HCT116 (cell line): ENCODE measurements around the gene TPGS1. TPM values are rescaled to one million over a fixed set of nuclear protein-coding genes. Genes with fewer than 3 reads are reported as not detected.

Experiments used
- ATAC-seq: fragments of 200-7000 bp; cut with Tn5 transposase; 2 replicates; pipeline ENCODE4 v1.9.1; 2020; ENCODE audit warnings: mild to moderate bottlenecking, moderate library complexity
- BruUV-seq: library from RNA; stranded (reverse); fragments of 400-500 nt; replicated peaks from 2 replicates; lab custom pipeline; 2021; lab: Mats Ljungman, UMichigan
- CTCF ChIA-PET: fragments of 300-600 bp; sonication (Branson Sonifier 250); formaldehyde crosslinking; loops from one replicate; lab custom pipeline; 2021; ENCODE audit warnings: antibody characterized with exemption; lab: Charles Lee
- POLR2A ChIA-PET: fragments of 300-600, 350-600 bp; sonication (Branson Sonifier 250); formaldehyde crosslinking; loops from one replicate; lab custom pipeline; 2021; ENCODE audit warnings: antibody characterized with exemption; lab: Charles Lee
- RAD21 ChIA-PET, 2 experiments: fragments of 300-600 bp; sonication (Branson Sonifier 250); formaldehyde crosslinking; loops; one replicate each; lab custom pipeline; 2023; ENCODE audit warnings: low total read pairs in 2 of 2; ENCODE audit not compliant: uncharacterized antibody in 2 of 2, unreplicated experiment in 2 of 2, low non-redundant PET in 1 of 2; lab: Charles Lee
- DNase-seq: peaks from one replicate; pipeline ENCODE4 v3.0.0-alpha.2; 2010; ENCODE audit warnings: low read depth, low spot score
- H2AFZ ChIP-seq: fragments of 200-600 bp; shearing (Covaris generic), sonication (generic); 2 replicates; pipeline ENCODE4 v1.6.1; 2017; ENCODE audit warnings: low read depth, mixed run types, mixed read lengths, antibody characterized with exemption, low read length; ENCODE audit not compliant: poor library complexity, severe bottlenecking
- H3K27ac ChIP-seq: 2 replicates; pipeline ENCODE4 v1.5.1; 2012; ENCODE audit warnings: low read depth, low read length
- H3K27me3 ChIP-seq: fragments of 200-600 bp; sonication (generic); 2 replicates; pipeline ENCODE4 v1.6.1; 2016; ENCODE audit warnings: mixed run types, low read length, mixed read lengths; ENCODE audit not compliant: insufficient read depth
- H3K36me3 ChIP-seq, 2 experiments: fragments of 200-500 bp in 1 of 2; fragments of 200-600 bp in 1 of 2; sonication (Bioruptor generic) in 1 of 2; sonication (generic) in 1 of 2; 2 replicates each; pipeline versions ENCODE4 v1.5.1 to v1.6.1; 2014 to 2016; ENCODE audit warnings: low read length in 2 of 2, inconsistent platforms in 1 of 2, mixed read lengths in 1 of 2, mixed run types in 1 of 2; ENCODE audit not compliant: insufficient read depth in 2 of 2, control insufficient read depth in 1 of 2
- H3K4me1 ChIP-seq, 2 experiments: fragments of 200-600 bp in 1 of 2; sonication (generic) in 1 of 2; 2 replicates each; pipeline versions ENCODE4 v1.5.1 to v1.6.1; 2012 to 2017; ENCODE audit warnings: low read length in 2 of 2, inconsistent platforms in 1 of 2, mild to moderate bottlenecking in 1 of 2, mixed read lengths in 1 of 2, mixed run types in 1 of 2, moderate library complexity in 1 of 2; ENCODE audit not compliant: insufficient read depth in 2 of 2, control insufficient read depth in 1 of 2
- H3K4me2 ChIP-seq: fragments of 200-600 bp; sonication (generic); 2 replicates; pipeline ENCODE4 v1.6.1; 2017; ENCODE audit warnings: mixed run types, low read length, mixed read lengths
- H3K4me3 ChIP-seq, 2 experiments: fragments of 200-600 bp in 1 of 2; sonication (generic) in 1 of 2; replicated peaks in 1 of 2; 2 replicates each; pipeline ENCODE4 v1.5.1; 2011 to 2016; ENCODE audit warnings: low read length in 2 of 2, control low read depth in 1 of 2, low read depth in 1 of 2, mild to moderate bottlenecking in 1 of 2, mixed read lengths in 1 of 2, mixed run types in 1 of 2
- H3K79me2 ChIP-seq: fragments of 200-600 bp; sonication (generic); 2 replicates; pipeline ENCODE4 v1.6.1; 2017; ENCODE audit warnings: mild to moderate bottlenecking, mixed run types, low read length, moderate library complexity, mixed read lengths; ENCODE audit not compliant: insufficient read depth
- H3K9ac ChIP-seq: fragments of 200-600 bp; sonication (generic); 2 replicates; pipeline ENCODE4 v1.6.1; 2016; ENCODE audit warnings: low read length, mixed read lengths
- H3K9me2 ChIP-seq: fragments of 200-600 bp; sonication (generic), shearing (Covaris generic); 2 replicates; pipeline ENCODE4 v1.6.1; 2017; ENCODE audit warnings: mixed run types, mild to moderate bottlenecking, moderate library complexity; ENCODE audit not compliant: insufficient read depth
- H3K9me3 ChIP-seq, 2 experiments: fragments of 200-500 bp in 1 of 2; fragments of 200-600 bp in 1 of 2; sonication (Bioruptor generic) in 1 of 2; sonication (generic) in 1 of 2; 2 replicates each; pipeline ENCODE4 v1.6.1; 2014 to 2017; ENCODE audit warnings: low read length in 2 of 2, mixed read lengths in 2 of 2, inconsistent platforms in 1 of 2, low read depth in 1 of 2, mild to moderate bottlenecking in 1 of 2, mixed run types in 1 of 2, moderate library complexity in 1 of 2; ENCODE audit not compliant: control insufficient read depth in 1 of 2, insufficient read depth in 1 of 2
- H4K20me1 ChIP-seq: fragments of 200-600 bp; sonication (generic), shearing (Covaris generic); 2 replicates; pipeline ENCODE4 v1.6.1; 2017; ENCODE audit warnings: mixed run types, mild to moderate bottlenecking, moderate library complexity; ENCODE audit not compliant: insufficient read depth
- ATF3 ChIP-seq: IDR thresholded peaks from 2 replicates; pipeline ENCODE4 v1.6.1; 2012
- CBX3 ChIP-seq: IDR thresholded peaks from 2 replicates; pipeline ENCODE4 v1.6.1; 2012; ENCODE audit warnings: low read depth
- CEBPB ChIP-seq: IDR thresholded peaks from 2 replicates; pipeline ENCODE4 v1.6.1; 2012; ENCODE audit warnings: low read depth
- CTCF ChIP-seq, 3 experiments: fragments of 200-600 bp in 1 of 3; sonication (generic) in 1 of 3; IDR thresholded peaks in 2 of 3; conservative IDR thresholded peaks in 1 of 3; 2 replicates each; pipeline ENCODE4 v1.5.1; 2012 to 2017; ENCODE audit warnings: low read depth in 2 of 3, low read length in 2 of 3, antibody characterized with exemption in 1 of 3, borderline replicate concordance in 1 of 3, control low read depth in 1 of 3, mild to moderate bottlenecking in 1 of 3, mixed read lengths in 1 of 3, mixed run types in 1 of 3, moderate library complexity in 1 of 3; ENCODE audit not compliant: insufficient read depth in 1 of 3
- ELF1 ChIP-seq: IDR thresholded peaks from 2 replicates; pipeline ENCODE4 v1.6.1; 2012; ENCODE audit warnings: low read depth, borderline replicate concordance
- EZH2 ChIP-seq: fragments of 200-600 bp; sonication (generic); IDR thresholded peaks from 2 replicates; pipeline ENCODE4 v1.6.1; 2017; ENCODE audit warnings: antibody characterized with exemption, mixed run types
- EZH2phosphoT487 ChIP-seq: fragments of 200-600 bp; IDR thresholded peaks from 2 replicates; pipeline ENCODE4 v1.6.1; 2018; ENCODE audit warnings: antibody characterized with exemption, borderline replicate concordance
- FOSL1 ChIP-seq: IDR thresholded peaks from 2 replicates; pipeline ENCODE4 v1.6.1; 2012; ENCODE audit warnings: low read depth
- JUND ChIP-seq: IDR thresholded peaks from 2 replicates; pipeline ENCODE4 v1.6.1; 2012
- POLR2A ChIP-seq: IDR thresholded peaks from 2 replicates; pipeline ENCODE4 v1.7.0; 2011; ENCODE audit warnings: borderline replicate concordance; ENCODE audit not compliant: insufficient read depth, insufficient read length; ENCODE audit errors: extremely low read depth
- POLR2AphosphoS5 ChIP-seq: IDR thresholded peaks from 2 replicates; pipeline ENCODE4 v1.6.1; 2011; ENCODE audit warnings: mild to moderate bottlenecking, low read depth, low read length, moderate library complexity
- RAD21 ChIP-seq: IDR thresholded peaks from 2 replicates; pipeline ENCODE4 v1.6.1; 2012; ENCODE audit warnings: low read depth, mild to moderate bottlenecking
- SIN3A ChIP-seq: IDR thresholded peaks from 2 replicates; pipeline ENCODE4 v1.6.1; 2012; ENCODE audit warnings: low read depth
- SP1 ChIP-seq: IDR thresholded peaks from 2 replicates; pipeline ENCODE4 v1.6.1; 2012; ENCODE audit warnings: low read depth
- SRF ChIP-seq: IDR thresholded peaks from 2 replicates; pipeline ENCODE4 v1.6.1; 2012; ENCODE audit warnings: low read depth
- TCF7L2 ChIP-seq: IDR thresholded peaks from 2 replicates; pipeline ENCODE4 v1.7.0; 2011; ENCODE audit warnings: borderline replicate concordance, inconsistent platforms; ENCODE audit not compliant: insufficient read depth, insufficient read length; ENCODE audit errors: extremely low read depth
- ZBTB33 ChIP-seq: IDR thresholded peaks from 2 replicates; pipeline ENCODE4 v1.6.1; 2011; ENCODE audit warnings: mild to moderate bottlenecking, low read length, moderate library complexity; ENCODE audit not compliant: insufficient replicate concordance; ENCODE audit errors: extremely low read depth
- intact Hi-C: fragments of 100-400 bp; cut with micrococcal nuclease; formaldehyde crosslinking; loops from 2 replicates; pipeline ENCODE4 v1.10.0; 2022
- total RNA-seq: library from RNA; stranded (reverse); gene quantifications from one replicate; pipeline ENCODE4 v1.2.1, GENCODE V29; 2021; ENCODE audit not compliant: unreplicated experiment

TPGS1 gene
- total RNA-seq, 1 experiment from 2014 or later = 19.1 TPM

- no TSS peak for BruUV-seq
- Histone ChIP-seq H3K9me2 (no peaks in the 10 kb centered on the region), H3K79me2 (no peaks in the 10 kb centered on the region), H4K20me1 (no peaks in the 10 kb centered on the region), H3K27ac (no peak overlapping the region), H3K27me3 (no peaks in the 10 kb centered on the region), H3K4me2 (no peak overlapping the region), H3K4me3 (no peak overlapping the region), H3K9me3 (peaks cover 0 to 15% of the 10 kb centered on the region in 2 experiments; a peak in 1 of 4 replicates)
- intact Hi-C loops = no loop called here
- CTCF ChIA-PET = no interaction called here
- TF ChIP-seq ZBTB33 = no peak
- TF ChIP-seq SP1 = no peak
- no peak for TF ChIP-seq ATF3
- no peak for TF ChIP-seq EZH2
- TF ChIP-seq ELF1 = no peak
- TF ChIP-seq CTCF (IDR thresholded peaks at IDR 0.05 in 2 of 3, conservative IDR thresholded peaks at IDR 0.05 in 1 of 3; ENCODE audit: borderline replicate concordance in 1 of 3, insufficient read depth in 1 of 3, low read depth in 2 of 3, low read length in 2 of 3) = no peak
- TF ChIP-seq JUND = no peak
- TF ChIP-seq EZH2phosphoT487 = no peak
- no peak for TF ChIP-seq CEBPB
- TF ChIP-seq POLR2A = no peak
- TF ChIP-seq SRF = no peak
- no peak for TF ChIP-seq CBX3
- no peak for TF ChIP-seq POLR2AphosphoS5
- no peak for TF ChIP-seq FOSL1
- no peak for TF ChIP-seq RAD21
- no peak for TF ChIP-seq SIN3A
- TF ChIP-seq TCF7L2 = no peak
- TF ChIP-seq, all 23 proteins: peak for 0
- Histone ChIP-seq H3K36me3 (no peaks in the 10 kb centered on the region), H3K4me1 (peaks cover 2 to 9% of the 10 kb centered on the region in 2 experiments; a peak in 2 of 4 replicates), H2AFZ (no peak overlapping the region), H3K9ac (no peak overlapping the region)
- ChIA-PET POLR2A (no interaction called here), RAD21 (no interaction called here)
- DNase-seq (no peak), ATAC-seq (no peak)
Measured at GRCh38 chr19:484494-484893, 22.8 kb upstream of the TPGS1 start.
